ENCODE results near the gene EPB41L5. TPM values are rescaled to one million over a fixed set of nuclear protein-coding genes. Genes with fewer than 3 reads are reported as not detected.
A peak's percentile ranks its signal among the peaks of the same experiment; 100 is the strongest.

Gene EPB41L5
- total RNA-seq, 4 donors from 2014 or later = 11.4 to 42.9 (median 14.5) TPM

GRCh38 chr2:120100627-120101026, 87.8 kb downstream of the EPB41L5 start:
- no peak for TF ChIP-seq EP300 (IDR thresholded peaks at IDR 0.05)
- no peak for TF ChIP-seq CTCF (IDR thresholded peaks at IDR 0.05)
- TF ChIP-seq POLR2A (IDR thresholded peaks at IDR 0.05) = no peak
- H3K27ac ChIP-seq = no peak overlapping the region
- no peaks in the 10 kb centered on the region for H3K9me3 ChIP-seq
- H3K36me3 ChIP-seq = peaks cover 0 to 33% (median 0%) of the 10 kb centered on the region in 3 donors
- no peaks in the 10 kb centered on the region for H3K4me1 ChIP-seq
- 85 to 97% methylated on average over 1 of the region's 1 CpG for WGBS, 2 donors
- no peaks in the 10 kb centered on the region for H3K27me3 ChIP-seq
- H3K4me3 ChIP-seq = no peak overlapping the region
- DNase-seq (ENCODE audit: low spot score in 2 of 2) = no peak

GRCh38 chr2:120103723-120104467, 91.0 kb downstream of the EPB41L5 start:
- WGBS, 2 donors = 76 to 87% methylated on average over 4 of the region's 4 CpGs
- no peak for DNase-seq (ENCODE audit: low spot score in 2 of 2)
- Histone ChIP-seq H3K4me3 (no peak overlapping the region), H3K4me1 (peaks cover 0 to 18% (median 0%) of the 10 kb centered on the region in 4 donors), H3K9me3 (no peaks in the 10 kb centered on the region), H3K36me3 (peaks cover 0 to 20% (median 0%) of the 10 kb centered on the region in 3 donors), H3K27me3 (no peaks in the 10 kb centered on the region), H3K27ac (no peak overlapping the region)
- TF ChIP-seq CTCF (IDR thresholded peaks at IDR 0.05) = no peak
- TF ChIP-seq EP300 (IDR thresholded peaks at IDR 0.05) = no peak
- TF ChIP-seq POLR2A (IDR thresholded peaks at IDR 0.05) = no peak

- Histone ChIP-seq H3K4me1 (peaks cover 0 to 26% (median 3%) of the 10 kb centered on the region in 4 donors), H3K27me3 (no peaks in the 10 kb centered on the region), H3K9me3 (no peaks in the 10 kb centered on the region), H3K36me3 (peaks cover 0 to 20% (median 0%) of the 10 kb centered on the region in 3 donors), H3K4me3 (no peak overlapping the region), H3K27ac (no peak overlapping the region)
- TF ChIP-seq EP300 (IDR thresholded peaks at IDR 0.05) = no peak
- TF ChIP-seq CTCF (IDR thresholded peaks at IDR 0.05) = no peak
- no peak for TF ChIP-seq POLR2A (IDR thresholded peaks at IDR 0.05)
- WGBS, 2 donors = 91 to 96% methylated on average over 1 of the region's 1 CpG
- no peak for DNase-seq (ENCODE audit: low spot score in 2 of 2)
Observed at GRCh38 chr2:120104772-120105171, 91.9 kb downstream of the EPB41L5 start.

GRCh38 chr2:120105360-120105759, 92.5 kb downstream of the EPB41L5 start:
- Histone ChIP-seq H3K4me3 (no peak overlapping the region), H3K36me3 (peaks cover 0 to 20% (median 0%) of the 10 kb centered on the region in 3 donors), H3K4me1 (peaks cover 0 to 30% (median 3%) of the 10 kb centered on the region in 4 donors), H3K27me3 (no peaks in the 10 kb centered on the region), H3K9me3 (no peaks in the 10 kb centered on the region), H3K27ac (no peak overlapping the region)
- TF ChIP-seq CTCF (IDR thresholded peaks at IDR 0.05) (no peak), POLR2A (IDR thresholded peaks at IDR 0.05) (no peak), EP300 (IDR thresholded peaks at IDR 0.05) (no peak)
- 85 to 95% methylated on average over 2 of the region's 2 CpGs for WGBS, 2 donors
- DNase-seq (ENCODE audit: low spot score in 2 of 2) = no peak

GRCh38 chr2:120108049-120108448, 95.2 kb downstream of the EPB41L5 start:
- H3K27ac ChIP-seq = peak overlapping the region in 1 of 4 donors; percentile 42
- no peak overlapping the region for H3K4me3 ChIP-seq
- H3K27me3 ChIP-seq = no peaks in the 10 kb centered on the region
- H3K36me3 ChIP-seq = peaks cover 0 to 11% (median 0%) of the 10 kb centered on the region in 3 donors
- peak in 1 of 2 donors; percentile 84 for DNase-seq (ENCODE audit: low spot score in 2 of 2)
- peak; percentile 42 to 74 for TF ChIP-seq EP300 (IDR thresholded peaks at IDR 0.05)
- no peak for TF ChIP-seq CTCF (IDR thresholded peaks at IDR 0.05)
- peaks cover 0 to 30% (median 3%) of the 10 kb centered on the region in 4 donors for H3K4me1 ChIP-seq
- H3K9me3 ChIP-seq = no peaks in the 10 kb centered on the region
